ENCODE measurements around the gene SRD5A1.

DNA sequence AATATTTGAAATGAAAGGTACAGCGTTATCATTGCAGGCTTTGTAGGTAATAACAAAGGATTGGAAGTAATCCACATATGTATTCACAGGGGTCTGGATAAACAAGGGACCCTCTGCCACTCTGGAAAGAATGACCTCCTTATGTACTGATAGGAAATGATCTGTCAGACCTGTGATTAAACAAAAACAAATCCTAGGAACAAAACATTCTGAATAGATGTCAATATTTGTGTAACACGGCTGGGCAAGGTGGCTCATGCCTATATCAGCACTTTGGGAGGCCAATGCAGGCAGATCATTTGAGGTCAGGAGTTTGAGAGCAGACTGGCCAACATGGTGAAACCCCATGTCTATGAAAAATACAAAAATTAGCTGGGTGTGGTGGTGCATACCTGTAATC is 42.7 kb upstream of the SRD5A1 start:
- TF ChIP-seq, protein P1, sequence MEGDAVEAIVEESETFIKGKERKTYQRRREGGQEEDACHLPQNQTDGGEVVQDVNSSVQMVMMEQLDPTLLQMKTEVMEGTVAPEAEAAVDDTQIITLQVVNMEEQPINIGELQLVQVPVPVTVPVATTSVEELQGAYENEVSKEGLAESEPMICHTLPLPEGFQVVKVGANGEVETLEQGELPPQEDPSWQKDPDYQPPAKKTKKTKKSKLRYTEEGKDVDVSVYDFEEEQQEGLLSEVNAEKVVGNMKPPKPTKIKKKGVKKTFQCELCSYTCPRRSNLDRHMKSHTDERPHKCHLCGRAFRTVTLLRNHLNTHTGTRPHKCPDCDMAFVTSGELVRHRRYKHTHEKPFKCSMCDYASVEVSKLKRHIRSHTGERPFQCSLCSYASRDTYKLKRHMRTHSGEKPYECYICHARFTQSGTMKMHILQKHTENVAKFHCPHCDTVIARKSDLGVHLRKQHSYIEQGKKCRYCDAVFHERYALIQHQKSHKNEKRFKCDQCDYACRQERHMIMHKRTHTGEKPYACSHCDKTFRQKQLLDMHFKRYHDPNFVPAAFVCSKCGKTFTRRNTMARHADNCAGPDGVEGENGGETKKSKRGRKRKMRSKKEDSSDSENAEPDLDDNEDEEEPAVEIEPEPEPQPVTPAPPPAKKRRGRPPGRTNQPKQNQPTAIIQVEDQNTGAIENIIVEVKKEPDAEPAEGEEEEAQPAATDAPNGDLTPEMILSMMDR (conservative IDR thresholded peaks at IDR 0.05): no peak
- no peak for TF ChIP-seq EZH2 (IDR thresholded peaks at IDR 0.05; ENCODE audit: low read depth)
